Upper lobe of left lung (tissue), 4 donors: ENCODE data around the gene FAM149B1.
"Not testable (repeated sequence)": the region's sequence is repeated elsewhere in the genome, so short reads cannot be mapped to it uniquely, and the experiment has no call there.

Experiments
- CTCF ChIP-seq, 6 experiments: fragments of 450-650 bp in 4 of 6; fragments of 200-600 bp in 2 of 6; sonication (generic) in 2 of 6; IDR thresholded peaks; one replicate each; pipeline ENCODE4 v1.5.1; 2016 to 2019; ENCODE audit warnings: antibody characterized with exemption in 6 of 6
- POLR2A ChIP-seq, 4 donors: fragments of 450-650 bp; IDR thresholded peaks; one replicate each; pipeline ENCODE4 v1.5.1; 2016 to 2017; ENCODE audit warnings: antibody characterized with exemption in 4 of 4, mild to moderate bottlenecking in 2 of 4
- POLR2AphosphoS5 ChIP-seq, 2 donors: sonication (generic); formaldehyde crosslinking; IDR thresholded peaks; one replicate each; pipeline ENCODE4 v1.5.1; 2017; ENCODE audit warnings: antibody characterized with exemption in 2 of 2

GRCh38 chr10:73150633-73151413 is 17.1 kb upstream of the FAM149B1 start:
- not testable (repeated sequence) for TF ChIP-seq CTCF, POLR2A, POLR2AphosphoS5 (IDR thresholded peaks at IDR 0.05)
